Measurements from ENCODE around the gene AQP2.

Gene AQP2

GRCh38 chr12:49975318-49975761, 24.8 kb downstream of the AQP2 start:
- no peak for DNase-seq
- Mint-ChIP-seq H3K36me3 (ENCODE audit: low read depth) (no peaks in the 10 kb centered on the region), H3K27ac (no peak overlapping the region), H3K27me3 (ENCODE audit: low read depth, poor library complexity) (peaks cover 4% of the 10 kb centered on the region), H3K4me1 (peaks cover 48% of the 10 kb centered on the region), H3K4me3 (no peak overlapping the region), H3K9me3 (no peaks in the 10 kb centered on the region)
- no peak for TF ChIP-seq CTCF (IDR thresholded peaks at IDR 0.05)

DNA sequence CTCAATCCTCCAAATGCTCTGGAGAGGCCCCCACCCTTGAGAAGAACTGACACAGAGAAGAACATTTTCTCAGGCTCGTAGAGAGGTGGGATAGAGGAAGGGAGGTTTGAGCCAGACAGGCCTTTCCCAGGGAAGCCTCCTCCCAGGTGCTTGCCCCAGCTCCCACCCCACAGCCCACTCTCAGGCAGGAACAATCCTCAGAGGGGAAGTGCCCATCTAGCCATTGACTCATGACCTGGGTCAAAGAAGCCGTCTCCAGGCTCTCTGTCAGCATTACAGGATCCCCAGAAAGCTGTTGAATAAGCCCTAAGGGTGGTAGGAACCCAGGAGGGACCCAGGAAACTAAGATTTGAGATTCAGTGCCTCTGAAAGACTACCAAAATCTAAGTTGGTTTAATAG, 26.0 kb downstream of the AQP2 start:
- H3K4me1 Mint-ChIP-seq, result peaks cover 59% of the 10 kb centered on the region
- no peak for TF ChIP-seq CTCF (IDR thresholded peaks at IDR 0.05)
- H3K9me3 Mint-ChIP-seq, result no peaks in the 10 kb centered on the region
- peaks cover 4% of the 10 kb centered on the region for H3K27me3 Mint-ChIP-seq (ENCODE audit: low read depth, poor library complexity)
- H3K36me3 Mint-ChIP-seq (ENCODE audit: low read depth), result no peaks in the 10 kb centered on the region
- no peak overlapping the region for H3K27ac Mint-ChIP-seq
- no peak overlapping the region for H3K4me3 Mint-ChIP-seq
- no peak for DNase-seq

GRCh38 chr12:49978125-49978524, 27.6 kb downstream of the AQP2 start:
- Mint-ChIP-seq H3K36me3 (ENCODE audit: low read depth) (no peaks in the 10 kb centered on the region), H3K4me3 (no peak overlapping the region), H3K4me1 (peaks cover 67% of the 10 kb centered on the region), H3K27ac (no peak overlapping the region), H3K27me3 (ENCODE audit: low read depth, poor library complexity) (peaks cover 4% of the 10 kb centered on the region), H3K9me3 (no peaks in the 10 kb centered on the region)
- DNase-seq, result no peak
- no peak for TF ChIP-seq CTCF (IDR thresholded peaks at IDR 0.05)

GRCh38 chr12:49979016-49979586, 28.6 kb downstream of the AQP2 start:
- no peak overlapping the region for H3K4me3 Mint-ChIP-seq
- no peak for TF ChIP-seq CTCF (IDR thresholded peaks at IDR 0.05)
- H3K9me3 Mint-ChIP-seq, result no peaks in the 10 kb centered on the region
- H3K27ac Mint-ChIP-seq, result no peak overlapping the region
- peaks cover 67% of the 10 kb centered on the region for H3K4me1 Mint-ChIP-seq
- H3K27me3 Mint-ChIP-seq (ENCODE audit: low read depth, poor library complexity), result peaks cover 4% of the 10 kb centered on the region
- DNase-seq, result no peak
- no peaks in the 10 kb centered on the region for H3K36me3 Mint-ChIP-seq (ENCODE audit: low read depth)

DNA sequence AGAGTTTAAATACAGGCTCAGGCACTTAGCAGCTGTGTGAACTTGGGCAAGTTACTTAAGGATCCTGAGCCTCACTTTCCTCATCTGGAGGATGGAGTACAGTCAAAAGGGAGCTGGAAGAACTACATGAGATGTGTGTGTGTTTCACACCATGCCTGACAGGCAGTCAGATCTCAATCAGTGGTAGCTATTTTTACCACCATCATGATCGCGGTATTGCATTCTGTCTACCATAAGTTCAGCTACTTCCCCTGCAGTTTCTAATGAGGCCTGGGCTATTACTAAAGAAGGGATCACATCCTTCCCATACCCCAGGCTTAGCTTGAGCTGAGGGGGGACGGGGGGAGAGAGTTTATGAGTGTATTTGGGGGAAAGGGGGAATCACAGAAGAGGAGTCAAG, 29.3 kb downstream of the AQP2 start:
- no peak overlapping the region for H3K4me3 Mint-ChIP-seq
- no peak for DNase-seq
- H3K9me3 Mint-ChIP-seq, result no peaks in the 10 kb centered on the region
- no peak overlapping the region for H3K27ac Mint-ChIP-seq
- H3K4me1 Mint-ChIP-seq, result peaks cover 67% of the 10 kb centered on the region
- peaks cover 4% of the 10 kb centered on the region for H3K27me3 Mint-ChIP-seq (ENCODE audit: low read depth, poor library complexity)
- H3K36me3 Mint-ChIP-seq (ENCODE audit: low read depth), result no peaks in the 10 kb centered on the region
- TF ChIP-seq CTCF (IDR thresholded peaks at IDR 0.05), result no peak
